Activated CD4-positive, alpha-beta memory T cell treated with anti-CD3 and anti-CD28 coated beads, Interleukin-2, amount 10 ng/mL, durations not matched to agents 7 days and 5 days (primary cell): ENCODE results near the gene AP1S3. TPM values are rescaled to one million over a fixed set of nuclear protein-coding genes. Genes with fewer than 3 reads are reported as not detected.

Experiments used
- CTCF ChIA-PET: fragments of 350-600 bp; sonication (Branson Sonifier 250); formaldehyde crosslinking; loops from one replicate; lab custom pipeline; 2021; ENCODE audit warnings: antibody characterized with exemption, inconsistent platforms; lab: Charles Lee
- POLR2A ChIA-PET: fragments of 350-600 bp; sonication (Branson Sonifier 250); formaldehyde crosslinking; loops from one replicate; lab custom pipeline; 2021; ENCODE audit warnings: antibody characterized with exemption; lab: Charles Lee
- DNase-seq: peaks from one replicate; pipeline ENCODE4 v3.0.0-alpha.2; 2020
- H3K27ac Mint-ChIP-seq: one replicate; pipeline ENCODE4 v1.8.0; 2021; ENCODE audit warnings: mild to moderate bottlenecking, mixed read lengths
- H3K27me3 Mint-ChIP-seq: one replicate; pipeline ENCODE4 v1.8.0; 2021; ENCODE audit warnings: mixed read lengths
- H3K36me3 Mint-ChIP-seq: one replicate; pipeline ENCODE4 v1.8.0; 2021; ENCODE audit warnings: low read depth, mixed read lengths
- H3K4me1 Mint-ChIP-seq: one replicate; pipeline ENCODE4 v1.8.0; 2021; ENCODE audit warnings: mixed read lengths
- H3K4me3 Mint-ChIP-seq: one replicate; pipeline ENCODE4 v1.8.0; 2021; ENCODE audit warnings: mild to moderate bottlenecking, mixed read lengths
- H3K9me3 Mint-ChIP-seq: one replicate; pipeline ENCODE4 v1.8.0; 2021; ENCODE audit warnings: mixed read lengths
- total RNA-seq, 2 experiments: library from RNA; stranded (reverse); gene quantifications; one replicate each; pipeline ENCODE4 v1.2.3, GENCODE V29; 2021

Gene AP1S3
- total RNA-seq, 2 experiments from 2014 or later, result 6.4 to 6.9 TPM

DNA sequence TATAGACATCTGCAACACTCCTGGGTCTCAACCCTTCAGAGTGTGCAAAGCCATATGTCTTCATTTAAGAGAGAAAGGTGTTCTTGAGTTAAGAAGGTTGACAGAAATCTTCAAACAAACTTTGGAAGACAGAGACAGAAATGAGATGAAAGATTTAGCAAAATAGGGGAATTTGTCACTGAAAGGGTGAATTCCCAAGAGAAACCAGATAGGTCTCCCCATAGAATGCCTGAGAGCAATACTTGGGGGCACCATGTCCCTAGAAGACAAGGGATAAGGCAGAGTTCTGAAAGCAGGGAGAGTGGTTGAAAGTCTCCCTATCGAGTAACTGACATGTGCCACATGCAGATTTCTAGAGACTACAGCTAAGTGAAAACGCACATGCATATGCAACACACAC, 50.0 kb downstream of the AP1S3 start:
- Mint-ChIP-seq H3K36me3 (peaks cover 8% of the 10 kb centered on the region), H3K9me3 (peaks cover 4% of the 10 kb centered on the region), H3K27ac (no peak overlapping the region), H3K4me1 (no peaks in the 10 kb centered on the region), H3K27me3 (no peaks in the 10 kb centered on the region), H3K4me3 (no peak overlapping the region)
- ChIA-PET POLR2A (no interaction called here), CTCF (no interaction called here)
- no peak for DNase-seq

DNA sequence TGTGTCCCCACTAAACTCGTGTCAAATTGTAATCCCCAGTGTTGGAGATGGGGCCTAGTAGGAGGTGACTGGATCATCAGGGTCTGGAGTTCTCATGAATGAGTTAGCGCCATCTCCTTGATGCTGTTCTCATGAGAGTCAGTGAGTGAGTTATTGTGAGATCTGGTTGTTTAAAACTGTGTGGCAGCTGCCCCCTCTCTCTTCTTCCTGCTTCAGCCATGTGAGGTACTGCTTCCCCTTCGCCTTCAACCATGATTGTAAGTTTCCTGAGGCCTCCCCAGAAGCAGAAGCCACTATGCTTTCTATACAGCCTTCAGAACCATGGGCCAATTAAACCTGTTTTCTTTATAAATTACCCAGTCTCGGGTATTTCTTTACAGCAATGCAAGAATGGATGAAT, 50.4 kb downstream of the AP1S3 start:
- H3K9me3 Mint-ChIP-seq, result peaks cover 4% of the 10 kb centered on the region
- no peak overlapping the region for H3K4me3 Mint-ChIP-seq
- no peaks in the 10 kb centered on the region for H3K4me1 Mint-ChIP-seq
- no peaks in the 10 kb centered on the region for H3K27me3 Mint-ChIP-seq
- peaks cover 8% of the 10 kb centered on the region for H3K36me3 Mint-ChIP-seq
- DNase-seq, result no peak
- ChIA-PET POLR2A (interaction anchor here (0.6 kb wide), 1 partner anchor 193 kb away, joined by 3 read pairs; no protein-coding TSS in a partner anchor), CTCF (no interaction called here)
- H3K27ac Mint-ChIP-seq, result no peak overlapping the region

DNA sequence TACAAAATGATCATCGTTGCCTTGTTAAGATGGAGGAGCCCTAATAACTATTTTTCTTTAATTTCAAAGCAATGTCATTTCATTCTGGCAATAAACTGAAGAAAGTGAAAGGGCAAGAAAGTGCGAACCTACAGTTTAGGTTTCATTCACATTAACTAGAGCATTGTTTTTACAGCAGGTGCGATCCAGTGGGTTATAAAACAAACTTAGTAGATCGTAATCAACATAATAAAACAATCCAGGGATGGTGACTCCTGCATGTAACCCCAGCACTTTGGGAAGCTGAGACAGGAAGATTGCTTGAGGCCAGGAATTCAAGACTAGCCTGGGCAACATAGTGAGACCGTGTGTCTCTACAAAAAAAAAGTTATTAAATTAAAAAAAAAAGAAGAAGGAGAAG, 51.1 kb downstream of the AP1S3 start:
- DNase-seq, result no peak
- no peaks in the 10 kb centered on the region for H3K4me1 Mint-ChIP-seq
- H3K36me3 Mint-ChIP-seq, result peaks cover 8% of the 10 kb centered on the region
- ChIA-PET CTCF (no interaction called here), POLR2A (interaction anchor here (0.6 kb wide), 1 partner anchor 194 kb away, joined by 3 read pairs; no protein-coding TSS in a partner anchor)
- H3K4me3 Mint-ChIP-seq, result no peak overlapping the region
- no peak overlapping the region for H3K27ac Mint-ChIP-seq
- H3K9me3 Mint-ChIP-seq, result peaks cover 4% of the 10 kb centered on the region
- H3K27me3 Mint-ChIP-seq, result no peaks in the 10 kb centered on the region

DNA sequence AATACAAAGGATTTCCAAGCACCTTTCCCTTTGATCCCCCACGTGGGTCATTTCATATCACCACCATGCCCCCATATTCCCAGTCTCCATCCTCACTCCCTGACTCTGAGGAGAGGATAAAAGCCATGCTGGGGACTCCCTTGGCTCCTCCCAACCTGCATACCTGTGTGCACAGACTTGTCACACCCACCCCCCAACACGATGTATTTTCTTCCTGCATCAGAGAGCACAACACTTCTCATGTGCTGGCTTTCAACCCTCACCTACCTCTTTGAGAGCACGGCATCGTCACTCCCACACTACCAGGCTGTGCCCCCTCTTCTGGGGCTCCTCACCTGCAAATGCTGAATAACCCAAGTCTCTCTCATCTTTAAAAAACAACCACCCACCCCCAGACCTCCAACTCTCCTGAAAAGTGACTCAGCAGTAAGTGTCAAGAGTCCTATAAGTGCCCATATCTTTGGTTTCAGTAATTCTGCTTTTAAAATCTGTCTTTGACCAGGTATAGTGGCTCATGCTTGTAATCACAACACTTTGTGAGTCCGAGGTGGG, 53.1 kb downstream of the AP1S3 start:
- ChIA-PET POLR2A (no interaction called here), CTCF (no interaction called here)
- Mint-ChIP-seq H3K4me1 (no peaks in the 10 kb centered on the region), H3K4me3 (no peak overlapping the region), H3K36me3 (no peaks in the 10 kb centered on the region), H3K27ac (no peak overlapping the region), H3K9me3 (no peaks in the 10 kb centered on the region), H3K27me3 (no peaks in the 10 kb centered on the region)
- DNase-seq, result no peak

DNA sequence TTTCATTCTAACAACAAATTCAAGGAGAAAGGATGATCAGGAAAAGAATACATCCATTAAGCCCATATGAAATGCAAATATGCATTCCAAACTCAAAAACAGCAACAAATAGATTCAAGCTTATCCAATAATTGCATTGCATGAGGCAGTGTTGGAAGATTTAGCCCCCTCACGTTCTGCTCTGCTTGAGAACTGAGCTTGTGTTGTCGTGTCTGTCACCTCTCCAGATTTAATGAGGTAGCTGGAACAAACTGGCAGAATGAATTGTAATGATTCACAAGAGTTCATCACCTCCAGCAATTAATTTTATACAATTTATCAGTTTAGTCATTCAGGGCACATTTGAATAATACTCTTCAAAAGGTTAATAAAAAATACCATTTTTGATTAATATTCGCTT, 54.8 kb downstream of the AP1S3 start:
- H3K27ac Mint-ChIP-seq, result no peak overlapping the region
- no peaks in the 10 kb centered on the region for H3K9me3 Mint-ChIP-seq
- CTCF ChIA-PET, result interaction anchor here (0.7 kb wide), 1 partner anchor 10 kb away, joined by 3 read pairs; no protein-coding TSS in a partner anchor
- H3K27me3 Mint-ChIP-seq, result no peaks in the 10 kb centered on the region
- POLR2A ChIA-PET, result no interaction called here
- DNase-seq, result no peak
- no peaks in the 10 kb centered on the region for H3K36me3 Mint-ChIP-seq
- H3K4me3 Mint-ChIP-seq, result no peak overlapping the region
- H3K4me1 Mint-ChIP-seq, result no peaks in the 10 kb centered on the region

DNA sequence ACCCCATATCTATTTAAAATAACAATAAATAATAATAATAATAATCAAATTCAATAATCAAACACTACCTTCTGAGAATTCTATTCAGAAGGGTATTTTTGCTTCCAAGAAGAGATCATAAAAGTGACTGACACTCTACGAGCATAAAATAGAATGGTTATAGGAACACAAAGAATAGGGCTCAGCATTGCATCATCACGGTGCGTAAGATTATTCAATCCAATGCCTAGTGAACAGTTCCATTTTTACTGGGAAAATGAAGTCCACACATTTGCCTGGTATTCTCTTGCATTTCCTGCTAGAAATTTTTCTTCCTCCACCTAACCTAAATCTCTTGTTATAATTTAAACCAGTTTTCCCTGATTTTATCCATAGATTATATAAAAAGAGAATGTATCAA, 55.8 kb downstream of the AP1S3 start:
- no peak for DNase-seq
- ChIA-PET CTCF (no interaction called here), POLR2A (no interaction called here)
- H3K9me3 Mint-ChIP-seq, result no peaks in the 10 kb centered on the region
- H3K4me1 Mint-ChIP-seq, result no peaks in the 10 kb centered on the region
- no peak overlapping the region for H3K4me3 Mint-ChIP-seq
- no peaks in the 10 kb centered on the region for H3K27me3 Mint-ChIP-seq
- no peak overlapping the region for H3K27ac Mint-ChIP-seq
- no peaks in the 10 kb centered on the region for H3K36me3 Mint-ChIP-seq

DNA sequence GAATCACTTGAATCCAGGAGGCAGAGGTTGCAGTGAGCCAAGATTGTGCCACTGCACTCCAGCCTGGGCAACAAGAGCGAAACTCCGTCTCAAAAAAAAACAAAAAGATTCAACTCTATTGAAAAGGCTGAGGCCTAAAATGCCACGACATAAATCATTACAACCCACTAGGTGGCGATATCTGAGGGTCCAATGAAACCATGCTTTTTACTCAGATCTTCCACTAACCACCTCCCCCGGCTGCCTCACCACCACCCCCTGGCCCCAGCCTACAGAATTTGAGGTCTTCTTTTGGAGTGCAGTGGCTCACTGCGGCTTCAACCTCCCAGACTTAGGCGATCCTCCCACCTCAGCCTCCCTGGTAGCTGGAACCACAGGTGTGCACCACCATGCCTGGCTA, 57.5 kb downstream of the AP1S3 start:
- H3K4me3 Mint-ChIP-seq, result no peak overlapping the region
- no peaks in the 10 kb centered on the region for H3K4me1 Mint-ChIP-seq
- H3K27me3 Mint-ChIP-seq, result no peaks in the 10 kb centered on the region
- peak; percentile 54 for DNase-seq
- no peak overlapping the region for H3K27ac Mint-ChIP-seq
- no peaks in the 10 kb centered on the region for H3K9me3 Mint-ChIP-seq
- ChIA-PET POLR2A (interaction anchor here (0.9 kb wide), 1 partner anchor 57 kb away, joined by 3 read pairs; no protein-coding TSS in a partner anchor), CTCF (interaction anchor here (0.6 to 1.5 kb wide), 4 partner anchors 19 to 486 kb away, joined by 3 to 6 read pairs (median 4); no protein-coding TSS in a partner anchor)
- no peaks in the 10 kb centered on the region for H3K36me3 Mint-ChIP-seq

DNA sequence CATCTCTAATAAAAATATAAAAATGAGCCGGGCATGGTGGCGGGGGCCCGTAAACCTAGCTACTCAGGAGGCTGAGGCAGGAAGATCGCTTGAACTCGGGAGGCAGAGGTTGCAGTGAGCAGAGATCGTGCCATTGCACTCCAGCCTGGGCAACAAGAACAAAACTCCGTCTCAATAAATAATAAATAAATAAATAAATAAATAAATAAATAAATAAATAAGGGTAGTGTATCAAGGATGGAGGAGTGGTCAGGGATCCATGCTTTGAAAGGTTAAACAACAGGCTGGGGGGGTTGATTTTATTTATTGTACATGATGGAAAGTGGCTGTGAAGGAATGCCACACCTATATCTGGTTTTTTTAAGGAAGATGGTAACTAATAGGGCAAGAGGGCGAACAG, 63.2 kb downstream of the AP1S3 start:
- H3K27me3 Mint-ChIP-seq, result no peaks in the 10 kb centered on the region
- ChIA-PET CTCF (interaction anchor here (2.1 kb wide), 1 partner anchor 13 kb away, joined by 8 read pairs; no protein-coding TSS in a partner anchor), POLR2A (interaction anchor here (1.5 kb wide), 1 partner anchor 14 kb away, joined by 4 read pairs; no protein-coding TSS in a partner anchor)
- H3K27ac Mint-ChIP-seq, result no peak overlapping the region
- H3K4me3 Mint-ChIP-seq, result no peak overlapping the region
- H3K36me3 Mint-ChIP-seq, result peaks cover 8% of the 10 kb centered on the region
- no peak for DNase-seq
- H3K9me3 Mint-ChIP-seq, result no peaks in the 10 kb centered on the region
- H3K4me1 Mint-ChIP-seq, result peaks cover 3% of the 10 kb centered on the region

DNA sequence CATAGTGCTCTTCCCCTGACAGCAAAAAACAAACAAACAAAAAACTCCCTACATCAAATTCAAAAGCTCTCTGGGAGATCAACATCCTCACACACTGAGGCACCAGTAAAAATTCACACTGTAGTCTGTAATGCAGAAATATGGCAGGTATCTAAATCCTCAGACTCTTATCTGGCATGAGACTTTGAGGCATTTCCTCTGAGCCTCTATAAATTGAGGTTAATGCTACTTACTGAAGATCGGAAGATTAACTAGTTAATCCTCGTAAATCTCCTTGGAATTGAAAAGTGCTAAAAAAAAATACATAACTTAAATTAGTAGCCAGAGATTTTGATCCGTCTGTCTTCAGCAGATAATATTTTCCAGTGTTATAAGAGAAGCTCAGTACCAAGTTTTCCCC, 65.0 kb downstream of the AP1S3 start:
- CTCF ChIA-PET, result interaction anchor here (0.8 to 1.0 kb wide), 4 partner anchors 10 to 198 kb away, joined by 3 read pairs; no protein-coding TSS in a partner anchor
- DNase-seq, result no peak
- Mint-ChIP-seq H3K4me1 (peaks cover 14% of the 10 kb centered on the region), H3K27me3 (no peaks in the 10 kb centered on the region), H3K4me3 (no peak overlapping the region), H3K9me3 (no peaks in the 10 kb centered on the region), H3K36me3 (peaks cover 14% of the 10 kb centered on the region), H3K27ac (no peak overlapping the region)
- POLR2A ChIA-PET, result interaction anchor here (0.7 kb wide), 1 partner anchor 185 kb away, joined by 4 read pairs; the partner anchor contains the start of gene MRPL44

DNA sequence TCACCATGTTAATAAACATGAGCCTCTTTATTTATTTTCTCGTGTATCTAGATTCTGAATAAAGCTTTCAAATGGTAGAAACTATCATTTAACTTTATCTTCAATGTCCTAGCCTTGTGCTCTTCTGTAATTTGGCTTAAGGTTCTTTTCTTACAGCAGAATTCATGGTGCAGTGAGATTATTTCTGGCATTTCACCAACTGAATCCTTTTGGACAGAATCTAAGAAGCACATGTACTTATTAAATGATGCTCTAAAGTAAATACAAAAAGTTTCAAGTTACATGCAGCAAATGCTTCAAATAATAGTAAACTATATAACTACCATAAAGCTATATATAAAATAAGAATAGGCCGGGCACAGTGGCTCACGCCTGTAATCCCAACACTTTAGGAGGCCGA, 65.9 kb downstream of the AP1S3 start:
- no peaks in the 10 kb centered on the region for H3K9me3 Mint-ChIP-seq
- no peaks in the 10 kb centered on the region for H3K27me3 Mint-ChIP-seq
- ChIA-PET CTCF (interaction anchor here (1.8 kb wide), 1 partner anchor 10 kb away, joined by 6 read pairs; no protein-coding TSS in a partner anchor), POLR2A (no interaction called here)
- no peak overlapping the region for H3K27ac Mint-ChIP-seq
- no peak for DNase-seq
- peaks cover 14% of the 10 kb centered on the region for H3K36me3 Mint-ChIP-seq
- no peak overlapping the region for H3K4me3 Mint-ChIP-seq
- H3K4me1 Mint-ChIP-seq, result peaks cover 14% of the 10 kb centered on the region

DNA sequence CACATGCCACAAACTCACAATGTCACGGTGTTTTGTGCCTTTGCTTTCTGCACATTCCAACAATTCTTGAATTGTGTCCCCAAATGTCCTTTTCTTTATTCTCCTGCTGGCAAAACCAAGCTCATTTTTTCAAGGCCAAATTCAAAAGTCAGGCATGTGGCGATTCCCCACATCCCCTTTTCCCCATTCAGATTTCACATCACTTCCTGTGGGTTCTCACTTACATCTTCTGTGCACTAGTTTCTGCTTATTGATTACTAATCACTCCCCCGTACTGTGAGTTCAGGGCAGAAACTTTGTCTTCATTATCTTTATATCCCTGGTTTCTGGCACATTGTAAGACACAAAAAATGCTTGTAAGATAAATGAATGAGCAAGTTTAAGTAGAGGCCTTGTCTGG, 69.2 kb downstream of the AP1S3 start:
- Mint-ChIP-seq H3K36me3 (peaks cover 9% of the 10 kb centered on the region), H3K4me1 (peaks cover 14% of the 10 kb centered on the region), H3K27me3 (no peaks in the 10 kb centered on the region), H3K9me3 (no peaks in the 10 kb centered on the region), H3K27ac (no peak overlapping the region), H3K4me3 (no peak overlapping the region)
- ChIA-PET CTCF (no interaction called here), POLR2A (no interaction called here)
- DNase-seq, result no peak

DNA sequence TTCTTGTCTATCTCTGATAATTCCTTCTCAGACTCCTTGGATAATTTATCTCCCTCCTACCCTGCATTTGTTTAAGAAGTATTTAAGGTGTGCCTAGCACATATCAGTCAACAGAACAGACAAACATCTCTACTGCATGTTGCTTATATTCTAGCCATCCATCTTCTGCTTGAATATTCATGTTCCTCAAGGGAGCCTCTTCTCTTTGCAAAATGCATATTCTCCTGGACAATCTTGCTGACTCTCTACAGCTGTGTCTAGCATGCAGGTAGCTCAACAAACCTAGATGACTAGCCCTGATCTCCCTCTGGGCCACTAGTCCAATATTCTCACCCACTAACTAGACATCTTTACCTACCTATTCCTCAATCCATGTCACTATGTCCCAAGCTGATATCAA, 70.0 kb downstream of the AP1S3 start:
- Mint-ChIP-seq H3K36me3 (peaks cover 9% of the 10 kb centered on the region), H3K27ac (no peak overlapping the region), H3K4me3 (no peak overlapping the region), H3K27me3 (no peaks in the 10 kb centered on the region), H3K9me3 (no peaks in the 10 kb centered on the region), H3K4me1 (peaks cover 19% of the 10 kb centered on the region)
- no peak for DNase-seq
- ChIA-PET POLR2A (no interaction called here), CTCF (no interaction called here)

DNA sequence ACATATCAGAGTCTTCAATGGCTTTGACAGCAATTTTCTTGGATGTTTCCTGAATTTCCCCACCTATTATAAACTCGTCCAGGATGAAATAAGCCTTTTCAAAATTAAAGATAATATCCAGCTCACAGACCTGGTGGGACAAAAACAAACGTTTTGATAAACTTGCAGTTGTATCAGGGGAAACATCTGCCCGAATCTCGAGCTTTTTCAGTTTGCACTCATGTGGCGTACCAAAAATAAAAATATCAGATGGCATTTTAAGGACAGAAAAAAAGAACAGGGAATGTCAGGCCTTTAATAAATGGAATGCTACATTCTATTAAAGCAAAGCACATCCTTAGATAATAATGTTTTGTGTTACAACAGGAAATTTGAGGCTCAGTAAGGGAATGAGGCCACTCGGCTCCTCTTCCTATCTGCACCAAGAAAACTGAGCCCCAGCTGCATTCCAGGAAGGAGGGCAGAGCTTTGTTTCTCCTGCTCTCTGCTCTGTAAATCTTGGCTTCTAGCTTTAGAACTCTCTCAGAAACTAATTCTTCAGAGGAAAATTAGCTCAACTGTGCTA, 72.1 kb downstream of the AP1S3 start:
- H3K27me3 Mint-ChIP-seq, result no peaks in the 10 kb centered on the region
- ChIA-PET POLR2A (interaction anchor here (1.4 kb wide), 1 partner anchor 101 kb away, joined by 3 read pairs; no protein-coding TSS in a partner anchor), CTCF (interaction anchor here (1.9 kb wide), 1 partner anchor 13 kb away, joined by 10 read pairs; no protein-coding TSS in a partner anchor)

More for the DNA sequence above, 72.1 kb downstream of the AP1S3 start:
- Mint-ChIP-seq H3K36me3 (peaks cover 7% of the 10 kb centered on the region), H3K4me3 (no peak overlapping the region), H3K27ac (no peak overlapping the region), H3K4me1 (peaks cover 36% of the 10 kb centered on the region), H3K9me3 (no peaks in the 10 kb centered on the region)
- no peak for DNase-seq
